Epithelial cell of proximal tubule (primary cell): ENCODE measurements around the gene PLGRKT. TPM values are rescaled to one million over a fixed set of nuclear protein-coding genes. Genes with fewer than 3 reads are reported as not detected.
A peak's percentile ranks its signal among the peaks of the same experiment; 100 is the strongest.
"Not testable (repeated sequence)": the region's sequence is repeated elsewhere in the genome, so short reads cannot be mapped to it uniquely, and the experiment has no call there.

Source experiments
- DNase-seq: peaks from one replicate; pipeline ENCODE4 v3.0.0-alpha.2; 2011; ENCODE audit warnings: low read depth
- H3K4me3 ChIP-seq: 2 replicates; pipeline ENCODE4 v1.5.1; 2011; ENCODE audit warnings: low read depth, mild to moderate bottlenecking, low read length
- total RNA-seq: library from RNA; depleted of rRNA; stranded (reverse); fragments of >200 nt; gene quantifications from 2 replicates; pipeline ENCODE4 v1.2.3, GENCODE V29; 2015
- TF ChIP-seq, protein P1 (sequence below): conservative IDR thresholded peaks from 2 replicates; pipeline ENCODE4 v1.5.1; 2012; ENCODE audit warnings: low read depth, mild to moderate bottlenecking, low read length

The PLGRKT gene
- total RNA-seq, 1 donor from 2014 or later = 28.5 TPM

DNA sequence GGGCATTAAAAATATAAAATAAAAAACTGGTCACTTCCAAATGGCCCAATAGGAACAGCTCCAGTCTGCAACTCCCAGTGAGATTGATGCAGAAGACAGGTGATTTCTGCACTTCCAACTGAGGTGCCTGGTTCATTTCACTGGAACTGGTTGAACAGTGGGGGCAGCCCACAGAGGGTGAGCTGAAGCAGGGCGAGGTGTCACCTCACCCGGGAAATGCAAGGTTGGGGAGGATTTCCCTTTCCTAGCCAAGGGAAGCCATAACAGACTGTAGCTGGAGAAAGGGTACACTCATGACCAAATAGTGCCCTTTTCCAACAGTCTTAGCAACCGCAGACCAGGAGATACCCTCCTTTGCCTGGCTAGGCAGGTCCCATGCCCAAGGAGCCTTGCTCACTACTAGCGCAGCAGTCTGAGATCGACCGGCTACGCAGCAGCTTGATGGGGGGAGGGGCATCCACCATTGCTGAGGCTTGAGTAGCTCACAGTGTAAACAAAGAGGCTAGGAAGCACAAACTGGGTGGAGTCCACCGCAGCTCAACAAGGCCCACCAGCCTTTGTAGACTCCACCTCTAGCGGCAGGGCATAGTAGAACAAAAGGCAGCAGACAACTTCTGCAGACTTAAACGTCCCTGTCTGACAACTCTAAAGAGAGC, 110.7 kb downstream of the PLGRKT start:
- TF ChIP-seq, protein P1, sequence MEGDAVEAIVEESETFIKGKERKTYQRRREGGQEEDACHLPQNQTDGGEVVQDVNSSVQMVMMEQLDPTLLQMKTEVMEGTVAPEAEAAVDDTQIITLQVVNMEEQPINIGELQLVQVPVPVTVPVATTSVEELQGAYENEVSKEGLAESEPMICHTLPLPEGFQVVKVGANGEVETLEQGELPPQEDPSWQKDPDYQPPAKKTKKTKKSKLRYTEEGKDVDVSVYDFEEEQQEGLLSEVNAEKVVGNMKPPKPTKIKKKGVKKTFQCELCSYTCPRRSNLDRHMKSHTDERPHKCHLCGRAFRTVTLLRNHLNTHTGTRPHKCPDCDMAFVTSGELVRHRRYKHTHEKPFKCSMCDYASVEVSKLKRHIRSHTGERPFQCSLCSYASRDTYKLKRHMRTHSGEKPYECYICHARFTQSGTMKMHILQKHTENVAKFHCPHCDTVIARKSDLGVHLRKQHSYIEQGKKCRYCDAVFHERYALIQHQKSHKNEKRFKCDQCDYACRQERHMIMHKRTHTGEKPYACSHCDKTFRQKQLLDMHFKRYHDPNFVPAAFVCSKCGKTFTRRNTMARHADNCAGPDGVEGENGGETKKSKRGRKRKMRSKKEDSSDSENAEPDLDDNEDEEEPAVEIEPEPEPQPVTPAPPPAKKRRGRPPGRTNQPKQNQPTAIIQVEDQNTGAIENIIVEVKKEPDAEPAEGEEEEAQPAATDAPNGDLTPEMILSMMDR = no peak
- no peak overlapping the region for H3K4me3 ChIP-seq
- no peak for DNase-seq

DNA sequence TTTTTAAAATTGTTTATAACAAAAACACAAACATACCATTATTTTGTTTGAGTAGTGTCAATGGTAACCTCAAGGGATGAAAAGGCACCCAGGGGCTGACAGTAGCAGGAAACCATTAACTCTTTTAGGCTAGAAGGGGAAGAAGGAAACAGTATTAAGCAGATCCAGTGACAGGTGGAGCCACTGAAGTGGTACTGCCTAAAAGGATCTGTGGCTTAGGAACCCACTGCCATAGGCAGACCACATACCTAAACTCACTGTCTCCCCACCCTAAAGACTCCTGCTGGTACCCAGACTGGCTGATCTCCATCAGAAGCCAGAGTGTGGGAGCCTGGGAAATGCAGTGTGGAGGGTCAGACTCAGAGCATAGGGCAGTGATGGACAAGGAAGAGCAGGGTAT, 111.5 kb downstream of the PLGRKT start:
- no peak for DNase-seq
- TF ChIP-seq, protein P1 = no peak

DNA sequence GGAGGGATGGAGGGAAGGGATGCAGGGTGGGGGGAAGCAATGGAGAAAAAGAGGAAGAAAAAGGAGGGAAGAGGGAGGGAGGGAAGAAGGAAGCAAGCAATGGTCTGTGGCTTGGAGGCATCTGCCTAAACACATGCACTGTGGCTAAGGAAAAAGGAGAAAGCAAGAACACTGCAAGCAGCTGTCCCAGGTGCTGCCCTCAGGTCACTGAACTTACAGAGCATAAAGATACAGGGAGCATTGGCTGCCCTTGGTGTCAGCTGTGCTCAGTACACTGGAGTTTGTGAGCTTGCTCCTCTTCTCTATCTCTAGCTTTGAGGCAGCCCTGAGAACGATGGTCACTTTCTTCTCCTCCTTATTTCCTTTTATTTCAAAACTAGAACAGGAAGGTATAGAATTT, 116.1 kb downstream of the PLGRKT start:
- H3K4me3 ChIP-seq, DNase-seq: not testable (repeated sequence)

More for the DNA sequence above, 111.5 kb downstream of the PLGRKT start:
- H3K4me3 ChIP-seq = no peak overlapping the region

DNA sequence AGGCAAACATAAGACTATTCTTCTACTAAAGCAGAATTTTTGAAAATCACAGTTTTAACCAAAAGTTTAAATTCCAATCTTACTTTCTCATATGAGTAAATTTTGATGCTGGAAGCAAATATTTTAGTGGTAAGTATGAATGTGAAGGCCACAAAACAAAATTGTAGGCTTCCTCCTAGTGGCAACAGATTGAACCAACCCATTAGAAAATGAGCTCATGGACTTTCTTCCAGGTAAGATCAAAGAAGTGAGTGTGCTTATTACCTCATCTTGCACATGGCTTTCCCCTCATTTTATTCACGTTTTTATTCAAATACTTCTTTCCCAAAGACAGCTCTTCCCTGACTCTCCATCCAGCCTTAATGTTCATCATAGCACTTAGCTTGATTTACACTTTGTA, 116.7 kb downstream of the PLGRKT start:
- no peak overlapping the region for H3K4me3 ChIP-seq
- no peak for DNase-seq
- TF ChIP-seq, protein P1 = peak; percentile 45

DNA sequence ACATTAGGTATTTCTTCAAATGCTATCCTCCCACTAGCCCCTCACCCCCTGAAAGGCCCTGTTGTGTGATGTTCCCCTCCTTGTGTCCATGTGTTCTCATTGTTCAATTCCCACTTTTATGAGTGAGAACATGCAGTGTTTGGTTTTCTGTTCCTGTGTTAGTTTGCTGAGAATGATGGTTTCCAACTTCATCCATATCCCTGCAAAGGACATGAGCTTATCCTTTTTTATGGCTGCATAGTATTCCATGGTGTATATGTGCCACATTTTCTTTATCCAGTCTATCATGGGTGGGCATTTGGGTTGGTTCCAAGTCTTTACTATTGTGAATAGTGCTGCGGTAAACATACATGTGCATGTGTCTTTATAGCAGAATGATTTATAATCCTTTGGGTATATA, 121.3 kb downstream of the PLGRKT start:
- not testable (repeated sequence) for DNase-seq, H3K4me3 ChIP-seq

DNA sequence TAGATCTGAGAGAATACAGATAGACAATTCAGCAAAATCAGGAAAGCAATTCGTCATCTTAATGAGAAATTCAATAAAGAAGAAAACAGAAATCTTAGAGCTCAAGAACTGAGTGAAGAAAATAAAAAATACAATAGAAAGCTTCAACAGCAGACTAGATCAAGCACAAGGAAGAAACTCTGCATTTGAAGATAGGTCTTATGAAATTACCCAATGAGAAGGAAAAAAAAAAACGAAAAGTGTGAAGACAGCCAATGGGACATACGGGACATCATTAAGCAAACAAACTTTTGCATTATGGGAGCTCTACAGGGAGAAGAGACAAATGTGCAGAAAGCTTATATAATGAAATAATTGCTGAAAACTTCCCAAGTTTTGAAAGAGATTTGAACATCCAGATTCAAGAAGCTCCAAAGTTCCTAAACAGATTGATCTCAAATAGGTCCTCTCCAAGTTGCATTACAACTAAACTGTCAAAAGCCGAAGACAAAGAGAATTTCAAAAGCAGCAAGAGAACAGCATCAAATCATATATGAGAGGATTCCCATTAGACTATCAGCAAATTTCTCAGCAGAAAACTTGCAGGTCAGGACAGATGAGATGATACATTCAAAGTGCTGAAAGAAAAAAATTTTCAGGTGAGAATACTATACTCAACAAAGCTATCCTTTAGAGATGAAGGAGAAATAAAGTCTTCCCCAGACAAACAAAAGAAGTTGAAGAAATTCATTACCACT, 122.4 kb downstream of the PLGRKT start:
- no peak overlapping the region for H3K4me3 ChIP-seq
- TF ChIP-seq, protein P1 = no peak
- no peak for DNase-seq

DNA sequence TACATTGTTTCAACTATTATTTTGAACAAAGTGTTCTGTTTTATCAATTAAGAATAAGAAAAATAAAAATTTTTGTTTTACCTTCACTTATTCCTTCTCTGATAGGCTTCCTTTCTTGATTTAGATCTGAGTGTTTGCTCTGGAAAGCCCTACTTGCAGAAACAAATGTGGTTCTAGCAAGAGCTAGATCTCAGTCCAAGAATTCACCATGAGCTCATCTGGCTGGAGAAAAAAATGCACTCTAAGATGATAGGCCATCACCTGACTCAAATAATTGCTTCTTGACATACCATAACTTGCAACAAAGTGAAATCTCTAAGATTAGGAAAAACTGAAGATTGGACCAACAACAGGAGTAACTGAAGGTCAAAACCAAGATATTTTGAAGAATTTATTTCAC, 126.9 kb downstream of the PLGRKT start:
- TF ChIP-seq, protein P1 = no peak
- no peak overlapping the region for H3K4me3 ChIP-seq
- no peak for DNase-seq

Other genes starting within 250 kb of the PLGRKT start
- not detected in 2 replicates for gene INSL4, start 206.5 kb downstream of the PLGRKT start, total RNA-seq
- gene RLN2, start 133.2 kb downstream of the PLGRKT start, total RNA-seq = 0.63 and 6.0 TPM in 2 replicates
- 0.69 and 1.3 TPM in 2 replicates for gene RLN1, start 98.0 kb downstream of the PLGRKT start, total RNA-seq
- gene CD274, start 12.6 kb upstream of the PLGRKT start, total RNA-seq = 16.1 and 22.1 TPM in 2 replicates
- gene PDCD1LG2, start 72.6 kb upstream of the PLGRKT start, total RNA-seq = 2.7 and 12.4 TPM in 2 replicates
- gene RIC1, start 191.2 kb upstream of the PLGRKT start, total RNA-seq = 12.7 and 22.0 TPM in 2 replicates